GM18526 (cell line): ENCODE measurements around the gene HS1BP3.

Experiments used
- POLR2A ChIP-seq: IDR thresholded peaks from 3 replicates; pipeline ENCODE4 v1.6.1; 2011; ENCODE audit not compliant: insufficient read length; ENCODE audit errors: extremely low read depth

Gene HS1BP3

DNA sequence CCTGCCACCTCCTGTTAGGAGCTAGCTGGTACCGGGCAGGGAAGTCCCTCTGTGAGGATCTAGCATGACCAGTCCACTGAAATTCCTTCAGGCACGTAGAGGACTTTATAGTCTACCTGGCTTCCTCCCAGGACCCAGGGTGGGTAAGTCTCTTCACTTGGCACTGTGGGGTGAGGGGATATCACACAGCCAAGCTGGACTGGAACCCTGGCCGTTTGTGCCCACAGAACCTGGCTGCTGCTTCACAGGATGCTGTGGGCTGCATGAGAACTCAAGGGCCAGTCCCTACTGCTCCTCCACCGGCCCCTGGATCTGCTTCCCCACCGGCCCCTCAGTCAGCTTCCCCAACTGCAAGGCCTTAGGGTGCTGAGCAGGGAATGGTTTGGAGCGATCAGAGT lies 35.8 kb downstream of the HS1BP3 start:
- no peak for TF ChIP-seq POLR2A

DNA sequence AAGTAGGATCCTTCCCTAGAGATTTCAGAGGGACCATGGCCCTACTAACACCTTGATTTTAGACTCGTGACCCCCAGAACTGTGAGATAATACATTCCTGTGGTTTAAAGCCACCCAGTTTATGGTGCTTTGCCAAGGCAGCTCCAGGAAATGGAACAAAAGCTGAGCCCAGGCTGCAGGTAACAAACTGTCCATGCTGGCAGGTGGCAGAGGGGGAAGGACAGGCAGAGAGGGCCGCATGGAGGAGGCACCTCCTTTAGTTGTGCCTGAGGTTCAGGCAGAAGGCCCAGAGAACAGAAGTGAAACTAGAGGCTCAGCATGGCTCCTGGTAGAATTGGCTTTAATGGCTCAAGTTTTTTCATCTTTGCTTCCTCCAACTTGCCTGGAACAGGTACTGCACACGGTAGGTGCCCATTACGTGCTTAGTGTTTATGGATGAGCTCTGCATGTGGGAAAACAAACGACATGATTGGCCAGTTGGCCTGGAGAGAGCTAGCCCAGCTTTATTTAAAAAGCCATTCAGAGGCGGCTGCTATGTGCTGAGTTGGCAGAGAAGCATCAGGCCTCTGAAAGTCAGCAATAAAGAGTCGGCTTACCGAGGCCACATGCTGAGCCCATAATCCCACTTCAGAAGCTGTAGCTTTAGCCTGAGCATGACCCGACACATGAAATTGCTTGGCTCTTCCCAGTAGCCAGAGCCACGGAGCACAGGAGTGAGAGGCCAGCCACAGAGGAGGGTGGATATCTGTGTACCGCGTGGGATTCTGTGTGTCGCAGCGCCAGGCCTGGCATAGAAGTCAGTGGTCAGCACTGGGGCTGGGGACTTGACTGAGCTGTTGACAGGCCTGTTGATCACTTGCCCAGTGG lies 36.5 kb downstream of the HS1BP3 start:
- no peak for TF ChIP-seq POLR2A

DNA sequence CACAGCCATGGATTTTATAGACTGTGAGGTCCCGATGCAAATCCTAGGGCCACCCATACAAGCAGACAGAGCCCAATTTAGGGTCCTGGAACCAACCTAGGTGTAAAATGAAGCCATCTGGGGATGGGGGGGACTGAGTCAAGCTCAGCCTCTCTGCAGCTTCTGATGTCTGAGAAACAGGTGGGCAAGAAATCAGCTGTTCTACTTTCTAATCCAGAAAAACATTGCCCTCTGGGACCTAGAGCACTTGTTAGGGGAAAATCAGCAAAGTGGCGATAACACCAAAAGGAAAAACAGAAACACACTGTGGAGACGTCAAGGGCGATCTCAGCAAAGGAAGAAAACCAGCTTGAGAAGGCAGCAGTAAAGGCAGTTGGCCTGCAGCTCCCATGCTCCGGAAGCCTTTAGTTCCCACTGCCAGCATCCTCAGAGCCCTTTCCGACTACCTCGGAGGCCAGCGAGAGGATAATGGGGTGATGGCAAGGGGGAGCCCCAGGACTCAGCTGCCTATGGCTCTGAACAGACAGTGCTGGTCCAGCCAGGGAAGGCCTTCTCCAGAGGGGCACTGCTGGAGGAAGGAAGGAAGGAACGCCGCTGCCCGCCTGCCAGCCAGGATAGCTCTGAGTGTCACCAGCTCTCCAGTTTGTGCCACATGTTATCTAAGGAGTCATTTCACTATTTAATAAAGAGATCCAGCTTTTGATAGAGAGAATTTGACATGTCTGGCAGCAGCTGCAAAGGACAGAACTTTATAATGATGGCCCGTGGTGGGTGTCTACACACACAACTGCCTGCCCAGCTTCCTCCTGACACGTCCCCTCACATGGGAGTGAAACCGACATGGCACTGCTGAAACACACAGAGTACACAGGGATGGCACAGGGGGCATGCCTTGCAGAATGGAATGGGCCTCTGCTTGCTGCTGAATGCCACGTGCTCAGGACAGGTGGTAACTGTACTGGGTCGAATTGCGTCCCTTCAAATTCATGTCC lies 37.7 kb downstream of the HS1BP3 start:
- no peak for TF ChIP-seq POLR2A

DNA sequence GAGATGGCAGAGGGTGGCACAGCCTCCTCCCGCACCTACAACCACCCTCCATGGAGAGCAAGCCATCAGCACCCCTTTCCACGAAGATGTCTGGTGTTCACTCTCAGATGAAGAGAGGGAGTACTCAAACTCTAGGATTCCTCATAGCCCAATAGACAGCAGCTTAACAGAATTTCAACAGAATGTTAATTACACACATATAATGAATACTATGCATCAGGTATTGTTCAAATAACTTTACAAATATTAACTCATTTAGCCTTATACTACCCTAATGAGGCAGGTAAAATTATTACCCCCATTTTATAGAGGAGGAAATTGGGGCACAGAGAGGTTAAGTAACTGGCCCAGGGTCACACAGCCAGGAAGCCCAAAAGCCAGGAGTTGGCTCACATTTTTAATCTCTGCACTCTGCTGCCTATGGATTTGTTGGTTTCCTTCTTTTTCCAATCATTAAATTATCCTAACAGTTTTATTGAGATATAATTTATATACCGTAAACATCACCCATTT lies 39.0 kb downstream of the HS1BP3 start:
- TF ChIP-seq POLR2A: no peak

DNA sequence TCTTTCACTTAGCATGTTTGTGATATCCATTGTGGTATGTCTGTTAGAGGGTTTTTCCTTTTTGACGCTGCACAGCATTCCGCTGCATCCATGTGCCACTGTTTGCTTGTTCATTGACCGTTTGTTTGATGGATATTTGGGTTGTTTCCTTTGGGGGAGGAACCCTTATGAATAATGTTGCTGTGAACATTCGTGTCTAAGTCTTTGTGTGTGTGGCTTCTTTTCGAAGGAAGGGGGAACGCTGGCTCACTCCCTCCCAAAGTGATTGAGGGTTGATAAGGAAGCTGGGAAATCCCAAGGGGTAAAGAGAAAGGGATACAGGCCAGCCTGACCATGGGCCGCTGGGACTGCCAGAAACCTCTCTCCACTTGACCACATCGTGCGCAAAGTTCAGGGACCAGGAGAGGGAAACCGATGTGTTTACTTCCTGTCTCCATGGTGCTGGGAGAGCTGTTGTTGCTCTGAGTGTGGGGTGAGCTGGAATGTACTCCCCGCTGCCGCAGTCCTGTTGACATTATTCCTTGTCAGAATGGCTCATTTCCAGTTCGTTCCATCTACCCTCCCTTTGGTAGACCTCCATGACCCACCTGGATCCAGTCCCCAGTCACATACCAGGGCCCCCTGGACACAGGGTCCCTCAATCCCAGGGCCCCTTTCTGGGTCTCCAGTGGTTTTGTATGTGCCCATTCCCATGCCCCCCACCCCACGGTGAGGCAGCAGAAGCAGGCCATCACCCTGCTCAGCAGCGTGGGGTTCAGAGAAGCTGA lies 39.6 kb downstream of the HS1BP3 start:
- TF ChIP-seq POLR2A: no peak

DNA sequence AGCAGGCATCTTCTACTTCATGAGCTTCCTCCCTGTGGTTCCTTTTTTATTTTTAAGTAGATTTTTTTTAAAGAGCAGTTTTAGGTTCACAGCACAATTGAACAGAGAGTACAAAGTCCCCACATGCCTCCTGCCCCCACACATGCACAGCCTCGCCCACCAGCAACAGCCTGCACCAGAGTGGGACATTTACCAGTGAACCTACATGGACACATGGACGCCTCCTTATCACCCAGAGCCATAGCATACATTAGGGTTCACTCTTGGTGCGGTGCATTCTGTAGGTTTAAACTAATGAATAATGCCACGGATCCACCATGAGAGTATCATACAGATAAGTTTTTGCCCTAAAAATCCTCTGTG lies 40.9 kb downstream of the HS1BP3 start:
- TF ChIP-seq POLR2A: no peak

DNA sequence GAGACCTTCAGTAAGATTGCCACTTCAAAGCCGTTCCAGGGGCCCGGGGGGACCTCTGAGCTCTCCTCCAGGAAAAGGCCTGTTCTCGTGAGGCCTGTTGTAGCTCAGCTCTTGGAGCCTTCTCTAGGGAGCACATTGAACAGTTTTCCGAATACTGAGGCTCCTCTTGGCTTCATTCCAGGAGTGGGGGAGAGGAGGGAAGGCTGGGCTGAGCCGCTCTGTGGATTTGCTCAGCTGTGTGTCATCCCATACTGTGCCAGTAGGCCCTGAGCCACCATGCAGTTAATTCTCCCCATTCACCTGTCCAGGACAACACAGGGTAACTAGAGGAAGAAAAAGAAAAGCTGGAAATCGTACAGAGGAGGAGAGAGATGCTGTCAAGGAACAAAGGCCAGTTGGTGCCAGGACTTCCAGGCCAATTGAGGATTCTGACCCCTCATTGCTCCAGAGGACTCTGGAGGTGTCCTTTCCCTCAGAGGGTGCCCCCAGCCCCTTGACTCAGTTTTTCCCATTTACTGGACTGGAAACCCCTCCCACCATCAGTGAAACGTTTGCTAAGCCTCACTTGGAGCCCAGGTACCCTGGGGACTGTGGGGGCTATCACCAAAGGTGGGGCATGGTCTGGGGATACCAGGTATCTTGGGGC lies 41.4 kb downstream of the HS1BP3 start:
- no peak for TF ChIP-seq POLR2A

DNA sequence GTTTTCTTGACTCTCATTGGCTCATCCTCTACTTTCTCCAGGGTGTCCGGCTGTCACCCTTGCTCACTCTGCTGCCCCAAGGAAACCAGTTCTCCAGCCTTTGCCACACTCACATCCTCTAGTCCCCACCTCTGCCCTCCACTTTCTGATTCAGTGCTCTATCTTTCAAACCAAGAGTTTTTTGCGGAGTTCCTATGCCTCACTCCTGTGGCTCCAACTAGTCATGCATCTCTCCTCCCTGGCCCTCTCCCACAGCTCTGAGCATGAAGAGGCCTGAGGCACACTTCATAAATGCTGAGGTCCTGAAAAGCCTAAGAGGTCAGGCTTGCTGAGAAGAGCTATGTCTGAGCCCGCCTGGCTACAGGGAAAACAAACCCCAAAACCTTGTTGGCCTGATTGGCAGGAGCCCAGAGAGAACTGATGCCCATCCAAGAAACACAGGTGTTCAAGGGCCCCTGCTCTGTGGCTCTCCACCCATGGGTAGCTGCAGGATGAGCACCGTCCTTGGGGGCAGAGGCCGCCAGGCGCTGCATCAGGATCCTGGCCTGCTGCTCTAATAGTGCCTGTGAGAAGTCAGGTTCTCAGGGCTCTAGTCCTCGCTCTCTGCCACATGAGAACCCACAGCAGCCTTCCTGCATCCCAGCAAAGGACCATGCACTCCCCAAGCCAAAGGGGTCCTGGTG lies 42.1 kb downstream of the HS1BP3 start:
- no peak for TF ChIP-seq POLR2A

DNA sequence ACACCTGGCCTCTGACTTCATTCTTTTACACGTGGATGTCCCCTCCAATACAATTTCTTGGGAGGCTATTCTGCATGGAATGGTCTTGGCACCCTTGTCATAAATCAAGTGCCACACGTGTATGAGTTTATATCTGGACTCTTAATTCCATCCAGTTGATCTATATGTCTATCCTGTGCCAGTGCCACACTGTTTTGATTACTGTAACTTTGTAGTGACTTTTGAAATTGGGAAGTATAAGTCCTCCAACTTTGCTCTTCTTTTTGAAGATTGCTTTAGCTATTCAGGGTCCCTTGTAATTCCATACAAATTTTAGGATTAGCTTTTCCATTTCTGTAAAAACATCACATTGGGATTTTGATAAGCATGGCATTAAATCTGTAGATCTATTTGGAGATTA lies 43.5 kb downstream of the HS1BP3 start:
- TF ChIP-seq POLR2A: no peak

DNA sequence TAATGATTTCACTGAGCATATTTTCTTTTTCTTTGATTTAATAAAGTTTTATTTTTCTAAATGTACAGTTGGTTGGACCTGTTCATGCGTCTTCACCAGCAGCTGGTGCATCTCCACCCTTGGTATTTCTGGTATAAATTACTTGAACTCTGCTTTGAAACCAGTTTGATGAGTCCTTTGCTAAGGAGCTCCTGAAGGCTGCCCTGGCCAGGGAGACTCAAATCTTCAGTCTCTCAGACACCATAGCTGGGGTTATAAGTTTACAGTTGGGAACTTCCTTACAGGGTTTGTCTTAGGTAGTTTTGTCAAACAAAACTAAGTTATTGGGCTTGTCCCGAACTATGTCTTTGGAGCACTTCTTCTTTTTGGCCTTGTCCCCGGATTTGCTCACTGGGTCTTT lies 44.7 kb downstream of the HS1BP3 start:
- no peak for TF ChIP-seq POLR2A

DNA sequence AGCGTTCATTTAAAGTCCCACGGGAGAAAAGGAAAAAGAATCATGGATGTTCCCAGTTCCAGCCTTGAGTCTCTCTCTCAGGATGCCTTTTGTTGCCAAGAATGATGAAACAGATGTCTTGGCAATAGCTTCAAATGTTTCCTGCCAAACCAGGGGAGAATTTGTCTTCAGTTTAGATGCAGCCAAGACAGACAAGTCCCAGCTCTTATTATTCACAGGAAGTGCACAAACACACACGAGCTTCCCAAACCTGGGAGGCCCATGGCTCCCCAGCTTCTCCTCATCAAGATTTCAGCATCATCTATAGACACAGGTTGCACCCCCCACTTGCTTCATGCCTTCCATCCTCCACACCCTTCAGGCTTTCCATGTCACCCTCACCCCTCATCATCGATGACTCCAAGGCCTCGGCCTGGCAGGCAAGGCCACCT lies 45.9 kb downstream of the HS1BP3 start:
- no peak for TF ChIP-seq POLR2A

DNA sequence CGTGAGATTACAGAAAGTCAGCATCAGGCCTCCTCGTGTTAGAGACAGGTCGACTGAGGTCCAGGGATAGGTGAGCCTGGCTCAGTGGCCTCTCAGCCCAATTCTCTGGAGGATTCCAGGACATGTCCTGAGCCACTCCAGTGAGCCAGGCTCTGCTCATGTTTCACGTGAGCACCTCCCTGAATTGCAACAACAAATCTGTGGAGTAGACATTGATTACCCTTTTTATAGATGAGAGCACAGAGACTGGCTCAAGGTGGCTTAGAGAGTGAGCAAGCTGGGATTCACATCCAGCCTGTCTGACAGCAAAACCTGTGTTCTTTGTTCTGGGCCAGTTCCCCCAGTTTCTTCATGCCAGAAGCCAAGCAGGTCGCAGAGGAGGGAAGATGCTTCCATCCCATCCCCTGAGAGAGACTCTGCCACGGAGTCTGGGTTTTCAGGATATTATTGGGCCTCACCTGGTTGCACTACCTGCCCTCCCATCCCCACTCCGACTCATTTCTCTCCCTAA lies 46.4 kb downstream of the HS1BP3 start:
- TF ChIP-seq POLR2A: no peak

DNA sequence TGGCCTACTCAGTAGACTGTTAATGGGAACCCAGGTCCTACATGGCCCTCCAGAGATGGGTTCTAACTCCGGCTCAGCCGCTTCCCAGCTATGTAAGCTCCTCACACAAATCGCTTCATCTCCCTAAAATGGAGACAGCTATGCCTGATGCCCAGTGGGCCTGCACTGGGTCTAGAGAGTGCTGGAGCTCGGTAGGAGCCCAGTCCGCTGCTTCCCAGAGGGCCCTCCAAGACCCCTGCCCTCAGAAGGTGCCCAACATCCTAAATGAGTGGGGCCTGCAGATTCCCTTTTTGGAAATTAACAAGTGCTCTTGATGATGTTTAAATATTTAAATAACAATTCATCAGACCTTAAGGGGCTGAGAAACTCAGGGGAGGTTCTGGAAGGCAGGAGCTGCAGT lies 47.1 kb downstream of the HS1BP3 start:
- no peak for TF ChIP-seq POLR2A

DNA sequence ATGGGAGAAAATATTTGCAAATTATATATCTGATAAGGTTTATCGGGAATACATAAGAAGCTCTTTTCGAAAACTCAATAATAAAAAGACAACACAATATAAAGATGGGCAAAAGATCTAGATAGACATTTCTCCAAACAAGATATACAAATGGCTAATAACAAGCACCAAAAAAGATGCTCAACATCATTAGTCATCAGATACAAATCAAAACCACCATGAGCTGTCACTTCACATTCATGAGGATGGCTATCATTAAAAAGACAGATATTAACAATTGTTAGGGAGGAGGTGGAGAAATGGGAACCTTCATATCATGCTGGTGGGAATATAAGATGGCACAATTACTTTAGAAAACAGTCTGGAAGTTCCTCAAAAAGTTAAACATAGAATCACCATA lies 48.1 kb downstream of the HS1BP3 start:
- TF ChIP-seq POLR2A: no peak

DNA sequence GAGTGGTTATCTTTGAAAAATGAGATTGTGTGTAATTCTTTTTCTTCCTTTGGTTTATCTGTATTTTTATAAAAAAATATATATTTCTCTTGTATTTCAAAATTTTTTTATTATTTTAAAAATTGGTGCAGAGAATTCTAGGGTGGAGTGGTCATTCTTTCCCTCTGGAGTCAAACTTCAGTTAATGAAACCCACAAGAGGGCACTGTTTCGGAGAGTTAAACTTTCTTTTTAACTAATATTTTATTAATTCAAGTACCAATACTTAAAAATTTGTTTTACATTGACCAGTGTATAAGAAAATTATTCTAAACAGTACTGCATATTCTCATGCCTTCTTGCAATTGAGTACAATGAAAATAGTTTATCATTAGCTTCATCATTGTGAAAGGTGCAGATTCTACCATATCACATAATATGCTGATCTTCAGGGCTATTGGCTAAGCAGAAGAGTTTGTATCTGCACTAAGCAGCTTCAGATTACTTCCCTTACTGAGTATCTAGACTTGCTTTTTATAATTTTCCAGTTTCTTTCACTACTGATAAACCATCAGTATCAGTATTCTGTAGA lies 50.1 kb downstream of the HS1BP3 start:
- no peak for TF ChIP-seq POLR2A
